Neural cell (in vitro differentiated cells): ENCODE results near the gene CAMK2D. TPM values are rescaled to one million over a fixed set of nuclear protein-coding genes. Genes with fewer than 3 reads are reported as not detected.

Source experiments
- H2AFZ ChIP-seq: fragments of 200-600, 300-800 bp; sonication (generic), shearing (Covaris generic); 2 replicates; pipeline ENCODE4 v1.6.0; 2014; ENCODE audit warnings: low read depth, mild to moderate bottlenecking, antibody characterized with exemption, low read length, moderate library complexity
- H3F3A ChIP-seq: fragments of 200-600 bp; shearing (Covaris generic); 2 replicates; pipeline ENCODE4 v1.6.1; 2016; ENCODE audit warnings: mild to moderate bottlenecking, moderate library complexity, mixed read lengths, antibody characterized with exemption, low read length; ENCODE audit not compliant: insufficient read depth, poor library complexity, severe bottlenecking
- H3K27ac ChIP-seq: fragments of 200-600, 300-800 bp; sonication (generic), shearing (Covaris generic); 2 replicates; pipeline ENCODE4 v1.5.1; 2014; ENCODE audit warnings: mild to moderate bottlenecking, low read length, moderate library complexity
- H3K27me3 ChIP-seq: fragments of 300-800, 200-600 bp; sonication (generic), shearing (Covaris generic); 2 replicates; pipeline ENCODE4 v1.6.0; 2014; ENCODE audit warnings: mild to moderate bottlenecking, low read depth, low read length, moderate library complexity; ENCODE audit not compliant: insufficient read depth
- H3K36me3 ChIP-seq: fragments of 300-800, 200-600 bp; sonication (generic), shearing (Covaris generic); 2 replicates; pipeline ENCODE4 v1.5.1; 2014; ENCODE audit warnings: mild to moderate bottlenecking, antibody characterized with exemption, low read length, moderate library complexity; ENCODE audit not compliant: insufficient read depth
- H3K4me2 ChIP-seq: fragments of 300-800, 200-600 bp; sonication (generic), shearing (Covaris generic); 2 replicates; pipeline ENCODE4 v1.6.0; 2014; ENCODE audit warnings: mild to moderate bottlenecking, low read length
- H3K4me3 ChIP-seq: fragments of 300-800, 200-600 bp; sonication (generic), shearing (Covaris generic); 2 replicates; pipeline ENCODE4 v1.5.1; 2014; ENCODE audit warnings: mild to moderate bottlenecking, low read length, moderate library complexity
- H3K79me2 ChIP-seq: fragments of 200-600 bp; shearing (Covaris generic); replicated peaks from 2 replicates; pipeline ENCODE4 v1.6.0; 2014; ENCODE audit warnings: mild to moderate bottlenecking, low read length, moderate library complexity; ENCODE audit not compliant: insufficient read depth
- H3K9ac ChIP-seq: fragments of 300-800, 200-600 bp; sonication (generic), shearing (Covaris generic); 2 replicates; pipeline ENCODE4 v1.6.1; 2016; ENCODE audit warnings: mild to moderate bottlenecking, low read length, mixed read lengths
- H3K9me2 ChIP-seq: fragments of 200-600 bp; shearing (Covaris generic); 2 replicates; pipeline ENCODE4 v1.6.1; 2016; ENCODE audit warnings: mild to moderate bottlenecking, low read length, mixed read lengths; ENCODE audit not compliant: insufficient read depth
- H3K9me3 ChIP-seq: fragments of 200-600, 300-800 bp; sonication (generic), shearing (Covaris generic); 2 replicates; pipeline ENCODE4 v1.6.1; 2016; ENCODE audit warnings: mild to moderate bottlenecking, mixed run types, low read length, moderate library complexity, mixed read lengths
- H4K20me1 ChIP-seq: fragments of 200-600 bp; shearing (Covaris generic); 2 replicates; pipeline ENCODE4 v1.6.1; 2016; ENCODE audit warnings: mild to moderate bottlenecking, mixed run types; ENCODE audit not compliant: insufficient read depth
- EP300 ChIP-seq: fragments of 450-650 bp; conservative IDR thresholded peaks from 2 replicates; pipeline ENCODE4 v1.6.1; 2014; ENCODE audit warnings: antibody characterized with exemption, mild to moderate bottlenecking, moderate library complexity; ENCODE audit not compliant: poor library complexity, severe bottlenecking
- EZH2 ChIP-seq: fragments of 200-600, 300-800 bp; shearing (Covaris generic), sonication (generic); IDR thresholded peaks from 2 replicates; pipeline ENCODE4 v1.6.1; 2014; ENCODE audit warnings: antibody characterized with exemption, low read length, borderline replicate concordance, mild to moderate bottlenecking; ENCODE audit not compliant: insufficient read depth, poor library complexity, severe bottlenecking
- MXI1 ChIP-seq: fragments of 450-650 bp; conservative IDR thresholded peaks from 2 replicates; pipeline ENCODE4 v1.6.1; 2014; ENCODE audit warnings: antibody characterized with exemption, mild to moderate bottlenecking; ENCODE audit not compliant: poor library complexity, severe bottlenecking
- POLR2AphosphoS5 ChIP-seq: IDR thresholded peaks from 2 replicates; pipeline ENCODE4 v1.6.1; 2012
- RAD21 ChIP-seq: fragments of 450-650 bp; conservative IDR thresholded peaks from 2 replicates; pipeline ENCODE4 v1.6.1; 2014; ENCODE audit warnings: antibody characterized with exemption, mild to moderate bottlenecking, moderate library complexity
- SMC3 ChIP-seq: fragments of 450-650 bp; conservative IDR thresholded peaks from 2 replicates; pipeline ENCODE4 v1.6.1; 2014; ENCODE audit warnings: antibody characterized with exemption, mild to moderate bottlenecking, moderate library complexity; ENCODE audit not compliant: poor library complexity
- TAF1 ChIP-seq: IDR thresholded peaks from 2 replicates; pipeline ENCODE4 v1.6.1; 2012; ENCODE audit warnings: low read depth
- polyA plus RNA-seq: library from polyadenylated mRNA; depleted of rRNA; stranded (reverse); fragments of >200 nt; gene quantifications from 2 replicates; pipeline ENCODE4 v1.2.3, GENCODE V29; 2014
- TF ChIP-seq, protein P1 (sequence below): fragments of 450-650 bp; IDR thresholded peaks from 2 replicates; pipeline ENCODE4 v1.5.1; 2014; ENCODE audit warnings: antibody characterized with exemption, mild to moderate bottlenecking, moderate library complexity; ENCODE audit not compliant: poor library complexity, severe bottlenecking
- TF ChIP-seq, protein P2 (sequence below): IDR thresholded peaks from 2 replicates; pipeline ENCODE4 v1.6.1; 2012; ENCODE audit warnings: borderline replicate concordance

Gene CAMK2D
- polyA plus RNA-seq, 1 donor from 2014 or later: 27.1 TPM

- Histone ChIP-seq H3K27me3 (no peaks in the 10 kb centered on the region), H3F3A (no peaks in the 10 kb centered on the region), H3K9ac (no peak overlapping the region), H3K79me2 (no peaks in the 10 kb centered on the region), H3K9me2 (no peaks in the 10 kb centered on the region), H3K36me3 (no peaks in the 10 kb centered on the region), H3K27ac (no peak overlapping the region), H3K4me3 (no peak overlapping the region), H4K20me1 (no peaks in the 10 kb centered on the region), H3K4me2 (no peak overlapping the region), H3K9me3 (no peaks in the 10 kb centered on the region), H2AFZ (no peak overlapping the region)
- no peak for TF ChIP-seq MXI1
- TF ChIP-seq, protein P1, sequence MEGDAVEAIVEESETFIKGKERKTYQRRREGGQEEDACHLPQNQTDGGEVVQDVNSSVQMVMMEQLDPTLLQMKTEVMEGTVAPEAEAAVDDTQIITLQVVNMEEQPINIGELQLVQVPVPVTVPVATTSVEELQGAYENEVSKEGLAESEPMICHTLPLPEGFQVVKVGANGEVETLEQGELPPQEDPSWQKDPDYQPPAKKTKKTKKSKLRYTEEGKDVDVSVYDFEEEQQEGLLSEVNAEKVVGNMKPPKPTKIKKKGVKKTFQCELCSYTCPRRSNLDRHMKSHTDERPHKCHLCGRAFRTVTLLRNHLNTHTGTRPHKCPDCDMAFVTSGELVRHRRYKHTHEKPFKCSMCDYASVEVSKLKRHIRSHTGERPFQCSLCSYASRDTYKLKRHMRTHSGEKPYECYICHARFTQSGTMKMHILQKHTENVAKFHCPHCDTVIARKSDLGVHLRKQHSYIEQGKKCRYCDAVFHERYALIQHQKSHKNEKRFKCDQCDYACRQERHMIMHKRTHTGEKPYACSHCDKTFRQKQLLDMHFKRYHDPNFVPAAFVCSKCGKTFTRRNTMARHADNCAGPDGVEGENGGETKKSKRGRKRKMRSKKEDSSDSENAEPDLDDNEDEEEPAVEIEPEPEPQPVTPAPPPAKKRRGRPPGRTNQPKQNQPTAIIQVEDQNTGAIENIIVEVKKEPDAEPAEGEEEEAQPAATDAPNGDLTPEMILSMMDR: no peak
- no peak for TF ChIP-seq EP300
- TF ChIP-seq POLR2AphosphoS5: no peak
- no peak for TF ChIP-seq SMC3
- no peak for TF ChIP-seq EZH2
- TF ChIP-seq, protein P2, sequence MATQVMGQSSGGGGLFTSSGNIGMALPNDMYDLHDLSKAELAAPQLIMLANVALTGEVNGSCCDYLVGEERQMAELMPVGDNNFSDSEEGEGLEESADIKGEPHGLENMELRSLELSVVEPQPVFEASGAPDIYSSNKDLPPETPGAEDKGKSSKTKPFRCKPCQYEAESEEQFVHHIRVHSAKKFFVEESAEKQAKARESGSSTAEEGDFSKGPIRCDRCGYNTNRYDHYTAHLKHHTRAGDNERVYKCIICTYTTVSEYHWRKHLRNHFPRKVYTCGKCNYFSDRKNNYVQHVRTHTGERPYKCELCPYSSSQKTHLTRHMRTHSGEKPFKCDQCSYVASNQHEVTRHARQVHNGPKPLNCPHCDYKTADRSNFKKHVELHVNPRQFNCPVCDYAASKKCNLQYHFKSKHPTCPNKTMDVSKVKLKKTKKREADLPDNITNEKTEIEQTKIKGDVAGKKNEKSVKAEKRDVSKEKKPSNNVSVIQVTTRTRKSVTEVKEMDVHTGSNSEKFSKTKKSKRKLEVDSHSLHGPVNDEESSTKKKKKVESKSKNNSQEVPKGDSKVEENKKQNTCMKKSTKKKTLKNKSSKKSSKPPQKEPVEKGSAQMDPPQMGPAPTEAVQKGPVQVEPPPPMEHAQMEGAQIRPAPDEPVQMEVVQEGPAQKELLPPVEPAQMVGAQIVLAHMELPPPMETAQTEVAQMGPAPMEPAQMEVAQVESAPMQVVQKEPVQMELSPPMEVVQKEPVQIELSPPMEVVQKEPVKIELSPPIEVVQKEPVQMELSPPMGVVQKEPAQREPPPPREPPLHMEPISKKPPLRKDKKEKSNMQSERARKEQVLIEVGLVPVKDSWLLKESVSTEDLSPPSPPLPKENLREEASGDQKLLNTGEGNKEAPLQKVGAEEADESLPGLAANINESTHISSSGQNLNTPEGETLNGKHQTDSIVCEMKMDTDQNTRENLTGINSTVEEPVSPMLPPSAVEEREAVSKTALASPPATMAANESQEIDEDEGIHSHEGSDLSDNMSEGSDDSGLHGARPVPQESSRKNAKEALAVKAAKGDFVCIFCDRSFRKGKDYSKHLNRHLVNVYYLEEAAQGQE: no peak
- TF ChIP-seq TAF1: no peak
- no peak for TF ChIP-seq RAD21
These were observed 128.1 kb downstream of the CAMK2D start for GRCh38 chr4:113633467-113633866.

GRCh38 chr4:113628711-113629110, 132.8 kb downstream of the CAMK2D start:
- Histone ChIP-seq H2AFZ (no peak overlapping the region), H3K9me3 (no peaks in the 10 kb centered on the region), H3K27ac (no peak overlapping the region), H4K20me1 (no peaks in the 10 kb centered on the region), H3K79me2 (no peaks in the 10 kb centered on the region), H3K9ac (no peak overlapping the region), H3K36me3 (no peaks in the 10 kb centered on the region), H3K4me2 (no peak overlapping the region), H3F3A (no peaks in the 10 kb centered on the region), H3K9me2 (no peaks in the 10 kb centered on the region), H3K4me3 (no peak overlapping the region), H3K27me3 (no peaks in the 10 kb centered on the region)
- TF ChIP-seq MXI1: no peak

- Histone ChIP-seq H3K27ac (no peak overlapping the region), H3K27me3 (no peaks in the 10 kb centered on the region), H3K9ac (no peak overlapping the region), H2AFZ (no peak overlapping the region), H3K9me3 (no peaks in the 10 kb centered on the region), H3F3A (no peaks in the 10 kb centered on the region), H3K4me3 (no peak overlapping the region), H3K4me2 (no peak overlapping the region), H4K20me1 (no peaks in the 10 kb centered on the region), H3K79me2 (no peaks in the 10 kb centered on the region), H3K9me2 (no peaks in the 10 kb centered on the region), H3K36me3 (no peaks in the 10 kb centered on the region)
- no peak for TF ChIP-seq SMC3
- no peak for TF ChIP-seq RAD21
- no peak for TF ChIP-seq EZH2
These were observed 134.2 kb downstream of the CAMK2D start for GRCh38 chr4:113627321-113627720.
